Right forelimb (tissue), 1 donor: ENCODE measurements around the gene LDOC1.
"Not testable (repeated sequence)": the region's sequence is repeated elsewhere in the genome, so short reads cannot be mapped to it uniquely, and the experiment has no call there.

Experiments used
- DNase-seq: peaks from one replicate; pipeline ENCODE4 v3.0.0-alpha.2; 2018

The LDOC1 gene

GRCh38 chrX:141176586-141177451 lies at the start of gene LDOC1:
LDOC1 (minus strand) TSS chrX:141177129; CDS start chrX:141177021, 108 bp downstream.
- peak; percentile 89 for DNase-seq

DNA sequence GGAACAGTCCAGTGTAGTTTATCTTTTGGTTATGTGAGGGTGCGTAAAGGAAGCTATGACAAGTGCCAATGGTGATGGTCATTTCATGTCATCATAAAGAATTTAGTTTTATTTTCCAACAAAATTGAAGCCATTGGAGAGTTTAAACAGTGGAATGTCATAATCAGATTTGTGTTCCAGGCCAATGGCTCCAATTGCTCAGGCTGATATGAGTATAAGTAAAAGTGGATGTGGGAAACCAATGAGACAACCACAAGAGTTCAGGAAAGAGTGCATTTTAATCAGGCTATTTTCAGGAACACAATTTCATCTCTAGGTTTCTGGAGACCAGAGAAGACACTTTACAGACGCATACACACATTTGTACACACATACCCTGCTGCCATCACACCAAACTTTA lies 44.7 kb upstream of the LDOC1 start:
- DNase-seq, result no peak

DNA sequence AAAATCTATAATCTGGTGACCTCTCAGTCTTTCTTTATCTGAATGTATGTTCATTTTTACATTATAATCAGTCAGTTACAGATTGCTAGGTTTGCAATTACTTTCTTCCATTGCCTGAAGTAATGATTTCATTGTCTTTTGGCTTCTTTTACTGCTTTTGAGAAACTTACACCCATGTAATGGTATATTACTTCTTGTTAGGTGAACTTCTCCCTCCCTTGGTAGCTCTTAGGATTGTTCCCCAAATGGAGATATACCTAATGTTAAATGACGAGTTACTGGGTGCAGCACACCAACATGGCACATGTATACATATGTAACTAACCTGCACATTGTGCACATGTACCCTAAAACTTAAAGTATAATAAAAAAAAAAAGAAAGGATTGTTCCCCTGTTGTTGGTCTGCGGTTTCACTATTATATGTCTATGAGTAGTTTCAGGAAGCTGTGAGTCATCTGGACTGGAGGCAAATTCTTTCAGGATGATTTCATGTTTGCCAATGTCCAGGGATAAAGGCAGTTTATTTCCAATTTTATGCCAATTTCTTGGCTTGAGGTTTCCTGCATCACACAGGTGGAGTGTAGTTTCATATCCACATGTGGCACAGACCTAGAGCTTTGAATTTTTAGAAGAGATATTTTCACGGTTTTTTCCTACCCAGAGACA lies 43.5 kb upstream of the LDOC1 start:
- DNase-seq, result no peak

- DNase-seq, result no peak
Measured at GRCh38 chrX:141214196-141214595, 37.3 kb upstream of the LDOC1 start.

DNA sequence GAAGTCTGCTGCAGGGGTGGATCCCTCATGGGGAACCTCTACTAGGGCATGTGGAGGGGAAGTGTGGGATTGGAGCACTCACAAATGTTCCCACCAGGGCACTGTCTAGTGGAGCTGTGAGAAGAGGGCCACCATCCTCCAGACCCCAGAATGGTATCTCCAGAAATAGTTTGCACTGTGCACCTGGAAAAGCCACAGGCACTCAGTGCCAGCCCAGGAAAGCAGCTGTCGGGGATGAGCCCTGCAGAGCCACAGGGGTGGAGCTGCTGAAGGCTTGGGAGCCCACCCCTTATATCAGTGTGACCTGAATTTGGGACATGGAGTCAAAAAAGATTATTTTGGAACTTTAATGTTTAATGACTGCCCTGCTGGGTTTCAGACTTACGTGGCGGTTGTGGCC lies 25.0 kb upstream of the LDOC1 start:
- no peak for DNase-seq

GRCh38 chrX:141188573-141188972 lies 11.6 kb upstream of the LDOC1 start:
- DNase-seq, result not testable (repeated sequence)

GRCh38 chrX:141185366-141185765 lies 8.4 kb upstream of the LDOC1 start:
- DNase-seq, result no peak

DNA sequence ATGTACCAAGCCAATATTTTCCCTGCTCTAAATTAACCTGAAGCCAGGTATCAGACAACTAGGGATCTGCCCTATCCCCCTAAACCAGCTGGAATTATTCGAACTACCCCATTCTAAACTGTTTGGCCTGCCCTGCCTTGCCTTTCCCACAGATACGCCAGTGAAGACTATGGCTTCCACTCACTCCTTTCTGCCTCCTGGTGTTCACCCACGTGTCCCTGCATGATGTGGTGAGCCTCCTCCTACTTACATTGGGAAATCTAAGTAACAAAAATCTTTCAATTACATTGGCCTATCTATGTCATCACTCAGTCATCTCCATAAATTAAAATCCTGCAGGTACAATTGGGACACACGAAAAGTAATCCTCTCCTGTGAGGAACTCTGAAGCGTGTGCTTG lies 6.1 kb upstream of the LDOC1 start:
- no peak for DNase-seq

- no peak for DNase-seq
Measured at GRCh38 chrX:141180851-141181250, 3.9 kb upstream of the LDOC1 start.

DNA sequence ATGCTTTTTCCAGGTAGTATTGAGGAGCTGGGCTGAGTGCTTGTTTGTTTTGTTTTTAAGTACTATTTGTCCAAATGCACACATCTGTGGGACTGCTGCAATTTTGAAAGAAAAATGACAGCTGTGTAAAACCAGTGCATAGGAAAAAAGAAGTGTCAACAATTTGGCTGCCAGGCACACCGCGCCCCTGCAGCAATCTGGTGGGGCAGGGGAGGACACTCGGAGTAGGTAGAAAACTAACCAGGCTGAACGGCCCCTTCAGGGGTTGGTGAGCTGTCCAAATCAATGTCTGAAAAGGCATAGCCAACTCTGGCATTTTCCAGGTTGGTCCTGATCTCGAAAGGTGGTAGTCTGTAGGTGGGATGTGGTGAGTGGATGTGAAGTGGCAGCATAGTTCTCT lies 1.1 kb downstream of the LDOC1 start:
- DNase-seq, result no peak

DNA sequence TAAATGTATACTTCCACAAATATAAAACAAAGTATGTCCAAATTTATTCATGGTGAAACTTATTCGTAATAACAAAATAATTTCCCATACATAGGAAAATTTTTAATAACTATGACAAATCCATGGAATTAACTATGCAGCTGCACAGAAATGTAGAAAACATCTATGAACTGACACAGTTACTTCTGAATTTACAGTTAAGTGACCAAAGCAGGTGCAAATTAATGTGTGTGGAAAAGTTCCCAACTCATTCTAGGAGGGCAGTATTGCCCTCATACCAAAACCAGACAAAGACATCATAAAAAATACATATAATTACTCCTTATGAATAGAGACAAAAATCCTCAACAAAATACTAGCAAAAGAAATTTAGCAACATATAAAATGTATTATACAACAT lies 12.5 kb downstream of the LDOC1 start:
- DNase-seq, result no peak

- no peak for DNase-seq
Measured at GRCh38 chrX:141158084-141158483, 18.8 kb downstream of the LDOC1 start.

GRCh38 chrX:141155231-141155630 lies 21.7 kb downstream of the LDOC1 start:
- not testable (repeated sequence) for DNase-seq

DNA sequence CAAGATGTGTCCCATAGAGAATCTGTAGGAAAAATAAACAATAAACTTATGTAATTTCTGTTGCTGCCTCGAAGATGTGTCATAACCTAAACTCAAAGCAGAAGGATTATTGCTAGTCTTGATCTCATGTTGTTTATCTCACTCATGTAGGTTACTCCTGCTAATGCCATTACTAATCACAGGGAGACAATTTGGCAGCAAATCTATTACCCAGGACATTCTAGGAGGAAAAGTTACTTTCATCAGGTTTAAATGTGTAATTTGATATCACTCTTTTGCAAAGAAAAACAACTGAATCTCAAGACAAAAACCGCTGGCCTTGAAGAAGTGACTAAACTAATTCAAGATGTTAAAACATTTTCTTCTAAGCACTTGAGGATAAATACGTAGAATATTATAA lies 34.0 kb downstream of the LDOC1 start:
- DNase-seq, result no peak

DNA sequence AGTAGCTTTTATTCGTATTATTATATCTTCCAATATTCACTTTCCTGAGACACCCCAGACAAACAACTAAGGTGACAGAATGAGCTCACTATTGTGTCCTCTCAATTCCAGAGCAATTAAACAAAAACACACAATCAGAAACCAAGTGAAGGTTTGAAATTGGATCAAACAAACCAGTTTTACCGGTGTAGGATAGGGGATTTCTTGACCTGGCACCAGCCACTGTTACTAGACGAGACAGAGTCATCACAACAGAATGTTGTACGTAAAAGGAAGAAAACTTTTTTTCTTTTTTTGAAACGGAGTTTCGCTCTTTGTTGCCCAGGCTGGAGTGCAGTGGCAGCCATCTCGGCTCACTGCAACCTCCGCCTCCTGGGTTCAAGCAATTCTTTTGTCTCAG lies 43.7 kb downstream of the LDOC1 start:
- DNase-seq, result no peak

- DNase-seq, result no peak
Measured at GRCh38 chrX:141127146-141127545, 49.8 kb downstream of the LDOC1 start.
